ENCODE results near the gene RHOB.
"Not testable (repeated sequence)": the region's sequence is repeated elsewhere in the genome, so short reads cannot be mapped to it uniquely, and the experiment has no call there.

Gene RHOB

GRCh38 chr2:20422402-20423271 is 24.2 kb upstream of the RHOB start:
- DNase-seq (ENCODE audit: low read depth in 2 of 3, low spot score in 1 of 3): no peak

- no peak for DNase-seq (ENCODE audit: low read depth in 2 of 3, low spot score in 1 of 3)
Measured at GRCh38 chr2:20423359-20423758, 23.5 kb upstream of the RHOB start.

GRCh38 chr2:20423847-20424246 is 23.0 kb upstream of the RHOB start:
- DNase-seq (ENCODE audit: low read depth in 2 of 3, low spot score in 1 of 3): no peak

- no peak for DNase-seq (ENCODE audit: low read depth in 2 of 3, low spot score in 1 of 3)
Measured at GRCh38 chr2:20424300-20425290, 22.3 kb upstream of the RHOB start.

GRCh38 chr2:20425371-20425881 is 21.4 kb upstream of the RHOB start:
- no peak for DNase-seq (ENCODE audit: low read depth in 2 of 3, low spot score in 1 of 3)

- DNase-seq (ENCODE audit: low read depth in 2 of 3, low spot score in 1 of 3): no peak
Measured at GRCh38 chr2:20425884-20426283, 21.0 kb upstream of the RHOB start.

- no peak for DNase-seq (ENCODE audit: low read depth in 2 of 3, low spot score in 1 of 3)
Measured at GRCh38 chr2:20427931-20428526, 18.8 kb upstream of the RHOB start.

GRCh38 chr2:20428717-20429490 is 18.0 kb upstream of the RHOB start:
- DNase-seq (ENCODE audit: low read depth in 2 of 3, low spot score in 1 of 3): no peak

GRCh38 chr2:20429528-20429927 is 17.3 kb upstream of the RHOB start:
- no peak for DNase-seq (ENCODE audit: low read depth in 2 of 3, low spot score in 1 of 3)

GRCh38 chr2:20430035-20430434 is 16.8 kb upstream of the RHOB start:
- DNase-seq (ENCODE audit: low read depth in 2 of 3, low spot score in 1 of 3): no peak

- DNase-seq (ENCODE audit: low read depth in 2 of 3, low spot score in 1 of 3): peak in 2 of 3 donors; percentile 23 to 25
Measured at GRCh38 chr2:20430461-20431300, 16.2 kb upstream of the RHOB start.

GRCh38 chr2:20431301-20431698 is 15.6 kb upstream of the RHOB start:
- no peak for DNase-seq (ENCODE audit: low read depth in 2 of 3, low spot score in 1 of 3)

- DNase-seq (ENCODE audit: low read depth in 2 of 3, low spot score in 1 of 3): no peak
Measured at GRCh38 chr2:20431772-20432171, 15.1 kb upstream of the RHOB start.

- no peak for DNase-seq (ENCODE audit: low read depth in 2 of 3, low spot score in 1 of 3)
Measured at GRCh38 chr2:20432714-20433113, 14.2 kb upstream of the RHOB start.

- no peak for DNase-seq (ENCODE audit: low read depth in 2 of 3, low spot score in 1 of 3)
Measured at GRCh38 chr2:20433249-20433648, 13.6 kb upstream of the RHOB start.

GRCh38 chr2:20433946-20434553 is 12.8 kb upstream of the RHOB start:
- DNase-seq (ENCODE audit: low read depth in 2 of 3, low spot score in 1 of 3): no peak

- DNase-seq (ENCODE audit: low read depth in 2 of 3, low spot score in 1 of 3): no peak
Measured at GRCh38 chr2:20434588-20435294, 12.1 kb upstream of the RHOB start.

GRCh38 chr2:20435456-20435855 is 11.4 kb upstream of the RHOB start:
- DNase-seq (ENCODE audit: low read depth in 2 of 3, low spot score in 1 of 3): not testable (repeated sequence)
